HEK293 (cell line): ENCODE results near the gene NACA2.

ENCODE experiments used
- ATF2 ChIP-seq: fragments of 450-650 bp; formaldehyde crosslinking; IDR thresholded peaks from 2 replicates; pipeline ENCODE4 v1.5.1; 2016; ENCODE audit warnings: missing biosample characterization, missing genetic modification characterization, low read depth
- CTCF ChIP-seq: fragments of 450-650 bp; formaldehyde crosslinking; IDR thresholded peaks from 2 replicates; pipeline ENCODE4 v1.5.1; 2016; ENCODE audit warnings: missing biosample characterization, missing genetic modification characterization
- KLF9 ChIP-seq: fragments of 450-650 bp; formaldehyde crosslinking; IDR thresholded peaks from 2 replicates; pipeline ENCODE4 v1.5.1; 2016; ENCODE audit warnings: missing biosample characterization, missing genetic modification characterization, low read depth
- PBX3 ChIP-seq: sonication (generic); formaldehyde crosslinking; IDR thresholded peaks from 2 replicates; pipeline ENCODE4 v1.8.1; 2022; ENCODE audit warnings: mild to moderate bottlenecking, moderate library complexity, missing genetic modification reagents
- RBAK ChIP-seq: fragments of 450-650 bp; formaldehyde crosslinking; IDR thresholded peaks from 2 replicates; pipeline ENCODE4 v1.5.1; 2016; ENCODE audit warnings: missing biosample characterization, missing genetic modification characterization
- REST ChIP-seq: fragments of 450-650 bp; formaldehyde crosslinking; IDR thresholded peaks from 2 replicates; pipeline ENCODE4 v1.5.1; 2016; ENCODE audit warnings: missing biosample characterization, missing genetic modification characterization
- ZBTB11 ChIP-seq: fragments of 450-650 bp; formaldehyde crosslinking; conservative IDR thresholded peaks from 2 replicates; pipeline ENCODE4 v1.5.1; 2016; ENCODE audit warnings: low read depth, missing biosample characterization, missing genetic modification characterization
- ZBTB20 ChIP-seq: fragments of 450-650 bp; formaldehyde crosslinking; IDR thresholded peaks from 2 replicates; pipeline ENCODE4 v1.5.1; 2016; ENCODE audit warnings: missing biosample characterization, missing genetic modification characterization
- ZNF280C ChIP-seq: fragments of 450-650 bp; formaldehyde crosslinking; IDR thresholded peaks from 2 replicates; pipeline ENCODE4 v1.5.1; 2016; ENCODE audit warnings: missing biosample characterization, missing genetic modification characterization
- ZNF768 ChIP-seq: fragments of 450-650 bp; formaldehyde crosslinking; IDR thresholded peaks from 2 replicates; pipeline ENCODE4 v1.5.1; 2018; ENCODE audit warnings: missing biosample characterization, mild to moderate bottlenecking, missing genetic modification characterization
- ZSCAN16 ChIP-seq: fragments of 450-650 bp; formaldehyde crosslinking; IDR thresholded peaks from 2 replicates; pipeline ENCODE4 v1.5.1; 2016; ENCODE audit warnings: missing biosample characterization, missing genetic modification characterization

GRCh38 chr17:61625564-61625963 lies 34.5 kb upstream of the NACA2 start:
- TF ChIP-seq CTCF (tag by site-specific recombination) (no peak), ZSCAN16 (tag by site-specific recombination) (no peak), ZBTB11 (tag by site-specific recombination) (no peak), KLF9 (tag by site-specific recombination) (no peak), ZBTB20 (tag by site-specific recombination) (no peak), ZNF768 (tag by site-specific recombination) (no peak), ZNF280C (tag by site-specific recombination) (no peak), PBX3 (CRISPR knock-in tag) (no peak), REST (tag by site-specific recombination) (no peak), ATF2 (tag by site-specific recombination) (no peak), RBAK (tag by site-specific recombination) (no peak)
